GM12892 (cell line): ENCODE measurements around the gene MYOM3.

ENCODE experiments used
- POLR2A ChIP-seq: IDR thresholded peaks from 2 replicates; pipeline ENCODE4 v1.6.1; 2011; ENCODE audit warnings: low read depth, low read length, control low read depth
- POLR2AphosphoS5 ChIP-seq: IDR thresholded peaks from 2 replicates; pipeline ENCODE4 v1.6.1; 2011; ENCODE audit warnings: low read depth, low read length, control low read depth
- TAF1 ChIP-seq: IDR thresholded peaks from 2 replicates; pipeline ENCODE4 v1.6.1; 2011; ENCODE audit warnings: low read depth, mild to moderate bottlenecking, control low read depth, low read length, borderline replicate concordance

DNA sequence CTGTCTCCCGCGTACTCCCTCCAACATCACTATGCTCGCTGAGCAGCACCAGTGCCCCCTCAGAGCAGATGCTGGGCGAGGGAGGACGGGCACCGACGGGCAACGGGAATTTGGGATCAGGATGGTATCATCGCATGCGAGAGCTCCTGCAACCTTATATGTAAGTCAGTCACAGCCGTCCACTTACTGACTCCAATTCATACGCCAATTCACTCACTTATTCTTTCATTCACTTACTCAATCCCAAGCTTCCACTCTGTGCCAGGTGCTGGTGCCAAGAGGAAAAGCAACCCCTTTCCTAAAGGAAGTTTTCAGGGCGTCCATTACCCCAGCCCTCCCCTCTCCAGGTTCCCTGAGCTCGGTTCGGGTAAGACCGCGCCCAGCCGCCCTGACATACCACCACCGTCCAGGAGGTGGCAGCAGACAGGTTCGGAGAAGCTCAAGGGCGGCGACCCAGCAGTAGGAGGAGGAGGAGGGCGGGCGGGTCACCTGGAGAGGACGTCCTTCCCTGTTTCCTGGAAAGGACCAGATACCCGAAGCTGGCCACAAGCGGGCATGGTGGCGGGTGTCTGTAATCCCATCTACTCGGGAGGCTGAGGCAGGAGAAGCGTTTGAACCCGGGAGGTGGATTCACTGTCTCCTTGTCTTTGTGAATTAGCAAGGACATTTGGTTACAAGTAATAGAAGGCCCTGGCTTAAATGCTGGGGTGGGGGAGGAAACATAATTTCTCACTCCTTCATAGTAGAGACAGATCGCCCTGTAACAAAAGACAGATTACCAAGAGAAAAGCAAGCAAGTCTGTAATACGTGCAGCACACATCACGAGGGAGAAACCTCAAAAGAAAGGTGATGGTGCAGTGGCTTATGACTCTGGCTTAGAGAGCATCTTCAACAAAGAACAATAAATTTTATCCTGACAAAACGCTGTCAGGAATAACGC is 38.6 kb upstream of the MYOM3 start:
- TF ChIP-seq TAF1: no peak
- no peak for TF ChIP-seq POLR2A
- no peak for TF ChIP-seq POLR2AphosphoS5
